A673 (cell line): ENCODE measurements around the gene GTPBP10. TPM values are rescaled to one million over a fixed set of nuclear protein-coding genes. Genes with fewer than 3 reads are reported as not detected.

Experiments
- BruUV-seq: library from RNA; stranded (reverse); fragments of 400-500 nt; replicated peaks from 2 replicates; lab custom pipeline; 2021; lab: Mats Ljungman, UMichigan
- CTCF ChIA-PET: fragments of 300-600 bp; sonication (Branson Sonifier 250); formaldehyde crosslinking; loops from one replicate; lab custom pipeline; 2022; ENCODE audit warnings: antibody characterized with exemption; lab: Charles Lee
- POLR2A ChIA-PET: fragments of 300-600 bp; sonication (Branson Sonifier 250); formaldehyde crosslinking; loops from one replicate; lab custom pipeline; 2022; ENCODE audit warnings: antibody characterized with exemption; ENCODE audit not compliant: low non-redundant PET; lab: Charles Lee
- DNase-seq: peaks from one replicate; pipeline ENCODE4 v3.0.0-alpha.2; 2015; ENCODE audit warnings: low spot score
- H3K27ac ChIP-seq: fragments of 200-600 bp; sonication (generic); 2 replicates; pipeline ENCODE4 v1.5.1; 2016; ENCODE audit warnings: mixed run types, low read depth, mild to moderate bottlenecking, mixed read lengths, antibody characterized with exemption, low read length; ENCODE audit not compliant: poor library complexity, severe bottlenecking
- H3K27me3 ChIP-seq: fragments of 200-600 bp; sonication (generic); replicated peaks from 2 replicates; pipeline ENCODE4 v1.6.1; 2017; ENCODE audit warnings: mixed run types, low read depth, mild to moderate bottlenecking, mixed read lengths, antibody characterized with exemption, low read length; ENCODE audit not compliant: insufficient read depth, poor library complexity
- H3K36me3 ChIP-seq: fragments of 200-600 bp; sonication (generic); 2 replicates; pipeline ENCODE4 v1.6.1; 2016; ENCODE audit warnings: mixed run types, mild to moderate bottlenecking, mixed read lengths, antibody characterized with exemption, low read length; ENCODE audit not compliant: insufficient read depth, poor library complexity, severe bottlenecking
- H3K4me1 ChIP-seq: fragments of 200-600 bp; sonication (generic); 2 replicates; pipeline ENCODE4 v1.6.1; 2017; ENCODE audit warnings: mixed run types, mild to moderate bottlenecking, mixed read lengths, antibody characterized with exemption, low read length; ENCODE audit not compliant: insufficient read depth, poor library complexity, severe bottlenecking
- H3K4me3 ChIP-seq: fragments of 200-600 bp; sonication (generic); 2 replicates; pipeline ENCODE4 v1.5.1; 2016; ENCODE audit warnings: low read depth, mixed run types, mild to moderate bottlenecking, mixed read lengths, low read length; ENCODE audit not compliant: poor library complexity, severe bottlenecking
- H3K9me3 ChIP-seq: fragments of 200-600 bp; sonication (generic); 2 replicates; pipeline ENCODE4 v1.6.1; 2016; ENCODE audit warnings: mixed run types, low read depth, mild to moderate bottlenecking, mixed read lengths, antibody characterized with exemption, low read length; ENCODE audit not compliant: poor library complexity, severe bottlenecking
- EZH2 ChIP-seq: fragments of 200-600 bp; sonication (generic); IDR thresholded peaks from 2 replicates; pipeline ENCODE4 v1.6.1; 2017; ENCODE audit warnings: borderline replicate concordance, low read depth, mild to moderate bottlenecking, mixed read lengths, antibody characterized with exemption, low read length; ENCODE audit not compliant: poor library complexity, severe bottlenecking
- intact Hi-C: fragments of 100-400 bp; cut with micrococcal nuclease; formaldehyde crosslinking; loops from one replicate; pipeline ENCODE4 v1.10.0; 2022; ENCODE audit not compliant: unreplicated experiment
- total RNA-seq: library from RNA; stranded (reverse); gene quantifications from 2 replicates; pipeline ENCODE4 v1.2.3, GENCODE V29; 2021
- TF ChIP-seq, protein P1 (sequence below): fragments of 300-800, 200-600 bp; sonication (generic); conservative IDR thresholded peaks from 2 replicates; pipeline ENCODE4 v1.5.1; 2017; ENCODE audit warnings: low read depth, mild to moderate bottlenecking, antibody characterized with exemption, low read length, moderate library complexity, mixed read lengths

The GTPBP10 gene
- total RNA-seq, 1 experiment from 2014 or later = 34.7 TPM

DNA sequence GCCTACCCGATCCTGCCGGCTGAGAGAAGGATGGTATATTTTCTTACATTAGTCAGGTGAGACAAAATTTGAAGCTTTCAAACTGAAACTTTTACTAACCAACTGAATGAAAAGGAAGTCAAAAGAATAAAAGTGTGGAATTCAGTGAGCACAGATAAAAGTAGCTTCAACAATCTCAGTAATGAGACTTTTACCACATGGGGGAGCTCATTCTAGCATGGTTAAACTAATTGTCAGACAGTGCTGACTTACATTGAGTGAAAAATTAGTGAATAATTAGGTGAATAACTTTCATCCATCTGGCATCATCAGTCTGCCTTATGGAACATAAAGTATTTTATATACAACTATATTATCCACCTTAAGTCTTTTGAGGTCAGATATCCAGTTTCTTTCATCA is 33.8 kb upstream of the GTPBP10 start:
- POLR2A ChIA-PET = no interaction called here
- Histone ChIP-seq H3K9me3 (no peaks in the 10 kb centered on the region), H3K27ac (no peak overlapping the region), H3K27me3 (no peaks in the 10 kb centered on the region), H3K4me1 (no peaks in the 10 kb centered on the region), H3K4me3 (no peak overlapping the region), H3K36me3 (no peaks in the 10 kb centered on the region)
- BruUV-seq = no TSS peak
- peak; percentile 26 for DNase-seq
- CTCF ChIA-PET = interaction anchor here (0.7 to 1.4 kb wide), 5 partner anchors 9 to 722 kb away, joined by 3 to 9 read pairs (median 3); no protein-coding TSS in a partner anchor
- TF ChIP-seq, protein P1, sequence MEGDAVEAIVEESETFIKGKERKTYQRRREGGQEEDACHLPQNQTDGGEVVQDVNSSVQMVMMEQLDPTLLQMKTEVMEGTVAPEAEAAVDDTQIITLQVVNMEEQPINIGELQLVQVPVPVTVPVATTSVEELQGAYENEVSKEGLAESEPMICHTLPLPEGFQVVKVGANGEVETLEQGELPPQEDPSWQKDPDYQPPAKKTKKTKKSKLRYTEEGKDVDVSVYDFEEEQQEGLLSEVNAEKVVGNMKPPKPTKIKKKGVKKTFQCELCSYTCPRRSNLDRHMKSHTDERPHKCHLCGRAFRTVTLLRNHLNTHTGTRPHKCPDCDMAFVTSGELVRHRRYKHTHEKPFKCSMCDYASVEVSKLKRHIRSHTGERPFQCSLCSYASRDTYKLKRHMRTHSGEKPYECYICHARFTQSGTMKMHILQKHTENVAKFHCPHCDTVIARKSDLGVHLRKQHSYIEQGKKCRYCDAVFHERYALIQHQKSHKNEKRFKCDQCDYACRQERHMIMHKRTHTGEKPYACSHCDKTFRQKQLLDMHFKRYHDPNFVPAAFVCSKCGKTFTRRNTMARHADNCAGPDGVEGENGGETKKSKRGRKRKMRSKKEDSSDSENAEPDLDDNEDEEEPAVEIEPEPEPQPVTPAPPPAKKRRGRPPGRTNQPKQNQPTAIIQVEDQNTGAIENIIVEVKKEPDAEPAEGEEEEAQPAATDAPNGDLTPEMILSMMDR = peak; percentile 58
- no peak for TF ChIP-seq EZH2
- intact Hi-C loops = loop anchor here (2.0 kb wide), 1 partner anchor 114 kb away; no protein-coding TSS in a partner anchor

DNA sequence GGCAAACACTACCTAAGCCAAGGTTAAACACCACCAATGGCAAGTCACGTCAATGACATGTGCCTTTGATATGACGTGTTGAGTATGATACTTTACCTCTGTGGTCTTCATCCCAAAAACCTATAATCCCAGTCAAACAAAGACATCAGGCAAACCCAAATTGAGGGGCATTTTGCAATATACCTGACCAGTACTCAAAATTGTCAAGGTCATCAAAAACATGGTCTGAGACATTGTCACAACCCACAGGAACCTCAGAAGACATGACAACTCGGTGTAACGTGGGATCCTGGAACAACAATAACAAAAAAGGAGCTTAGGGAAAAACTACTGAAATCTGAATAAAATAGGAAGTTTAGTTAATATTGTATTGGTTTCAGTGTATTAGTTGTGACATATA is 32.6 kb upstream of the GTPBP10 start:
- intact Hi-C loops = loop anchor here (2.0 kb wide), 1 partner anchor 113 kb away; no protein-coding TSS in a partner anchor
- H3K4me3 ChIP-seq = no peak overlapping the region
- no peaks in the 10 kb centered on the region for H3K36me3 ChIP-seq
- no peak for DNase-seq
- H3K9me3 ChIP-seq = no peaks in the 10 kb centered on the region
- no peaks in the 10 kb centered on the region for H3K4me1 ChIP-seq
- no peaks in the 10 kb centered on the region for H3K27me3 ChIP-seq
- ChIA-PET CTCF (no interaction called here), POLR2A (no interaction called here)
- no peak overlapping the region for H3K27ac ChIP-seq
- TF ChIP-seq, protein P1 = no peak
- no peak for TF ChIP-seq EZH2
- no TSS peak for BruUV-seq

DNA sequence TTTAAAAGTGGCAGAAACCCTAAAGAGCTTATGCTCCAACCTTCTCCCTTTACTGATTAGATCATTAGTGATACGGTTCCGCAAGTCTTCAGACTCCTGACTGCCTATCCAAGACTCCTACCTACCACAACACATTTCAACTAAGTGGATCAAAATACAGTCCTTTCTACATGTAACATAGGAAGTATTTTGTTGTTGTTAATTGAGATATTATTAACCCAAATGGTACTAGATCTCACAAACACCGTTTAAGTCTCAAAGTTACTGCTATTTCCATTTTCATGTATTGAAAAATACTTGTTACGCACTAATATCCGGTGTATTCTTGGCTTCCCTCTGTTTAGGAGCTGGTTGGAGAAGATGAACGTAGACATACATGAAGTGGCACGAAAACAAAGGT is 26.5 kb upstream of the GTPBP10 start:
- no peak overlapping the region for H3K4me3 ChIP-seq
- ChIA-PET POLR2A (no interaction called here), CTCF (no interaction called here)
- peaks cover 20% of the 10 kb centered on the region for H3K27me3 ChIP-seq
- intact Hi-C loops = no loop called here
- TF ChIP-seq, protein P1 = no peak
- TF ChIP-seq EZH2 = no peak
- no peaks in the 10 kb centered on the region for H3K36me3 ChIP-seq
- H3K9me3 ChIP-seq = no peaks in the 10 kb centered on the region
- BruUV-seq = no TSS peak
- no peak overlapping the region for H3K27ac ChIP-seq
- H3K4me1 ChIP-seq = no peaks in the 10 kb centered on the region
- DNase-seq = no peak
